Omental fat pad (tissue), 4 donors: ENCODE results near the gene SELPLG. TPM values are rescaled to one million over a fixed set of nuclear protein-coding genes. Genes with fewer than 3 reads are reported as not detected.
"Not testable (repeated sequence)": the region's sequence is repeated elsewhere in the genome, so short reads cannot be mapped to it uniquely, and the experiment has no call there.

ENCODE experiments used
- ATAC-seq: fragments of 150-250 bp; one replicate; pipeline ENCODE4 v1.9.1; 2016; ENCODE audit warnings: mild to moderate bottlenecking, moderate library complexity; ENCODE audit not compliant: low FRiP score
- DNase-seq: peaks from one replicate; pipeline ENCODE4 v3.0.0-alpha.2; 2019; ENCODE audit warnings: low spot score
- total RNA-seq, 4 donors: library from RNA; depleted of rRNA; stranded (reverse); fragments of >200 nt; gene quantifications; one replicate each; pipeline ENCODE4 v1.1.0, GENCODE V29; 2016
- TF ChIP-seq, protein P1 (sequence below), 3 donors: fragments of 450-650 bp; IDR thresholded peaks; one replicate each; pipeline ENCODE4 v1.5.1; 2016 to 2017; ENCODE audit warnings: antibody characterized with exemption in 3 of 3, mild to moderate bottlenecking in 3 of 3, moderate library complexity in 2 of 3

SELPLG gene
- total RNA-seq, 4 donors from 2014 or later: 12.4 to 45.6 (median 18.3) TPM

DNA sequence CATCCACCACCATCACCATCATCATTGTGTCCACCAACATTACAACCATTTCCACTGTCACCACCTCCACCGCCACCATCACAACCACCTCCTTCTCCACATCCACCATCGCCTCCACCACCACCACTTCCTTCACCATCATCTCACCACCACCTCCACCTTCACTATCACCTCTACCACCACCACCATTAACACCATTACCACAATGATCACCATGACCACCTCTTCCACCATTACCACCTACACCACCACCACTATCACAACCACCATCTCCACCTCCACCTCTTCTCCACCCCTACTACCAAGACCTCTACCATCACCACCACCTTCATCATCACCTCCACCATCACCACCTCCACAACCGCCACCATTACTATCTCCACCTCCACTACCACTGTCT lies 54.9 kb downstream of the SELPLG start:
- DNase-seq: no peak
- no peak for ATAC-seq
- TF ChIP-seq, protein P1, sequence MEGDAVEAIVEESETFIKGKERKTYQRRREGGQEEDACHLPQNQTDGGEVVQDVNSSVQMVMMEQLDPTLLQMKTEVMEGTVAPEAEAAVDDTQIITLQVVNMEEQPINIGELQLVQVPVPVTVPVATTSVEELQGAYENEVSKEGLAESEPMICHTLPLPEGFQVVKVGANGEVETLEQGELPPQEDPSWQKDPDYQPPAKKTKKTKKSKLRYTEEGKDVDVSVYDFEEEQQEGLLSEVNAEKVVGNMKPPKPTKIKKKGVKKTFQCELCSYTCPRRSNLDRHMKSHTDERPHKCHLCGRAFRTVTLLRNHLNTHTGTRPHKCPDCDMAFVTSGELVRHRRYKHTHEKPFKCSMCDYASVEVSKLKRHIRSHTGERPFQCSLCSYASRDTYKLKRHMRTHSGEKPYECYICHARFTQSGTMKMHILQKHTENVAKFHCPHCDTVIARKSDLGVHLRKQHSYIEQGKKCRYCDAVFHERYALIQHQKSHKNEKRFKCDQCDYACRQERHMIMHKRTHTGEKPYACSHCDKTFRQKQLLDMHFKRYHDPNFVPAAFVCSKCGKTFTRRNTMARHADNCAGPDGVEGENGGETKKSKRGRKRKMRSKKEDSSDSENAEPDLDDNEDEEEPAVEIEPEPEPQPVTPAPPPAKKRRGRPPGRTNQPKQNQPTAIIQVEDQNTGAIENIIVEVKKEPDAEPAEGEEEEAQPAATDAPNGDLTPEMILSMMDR (IDR thresholded peaks at IDR 0.05): no peak

DNA sequence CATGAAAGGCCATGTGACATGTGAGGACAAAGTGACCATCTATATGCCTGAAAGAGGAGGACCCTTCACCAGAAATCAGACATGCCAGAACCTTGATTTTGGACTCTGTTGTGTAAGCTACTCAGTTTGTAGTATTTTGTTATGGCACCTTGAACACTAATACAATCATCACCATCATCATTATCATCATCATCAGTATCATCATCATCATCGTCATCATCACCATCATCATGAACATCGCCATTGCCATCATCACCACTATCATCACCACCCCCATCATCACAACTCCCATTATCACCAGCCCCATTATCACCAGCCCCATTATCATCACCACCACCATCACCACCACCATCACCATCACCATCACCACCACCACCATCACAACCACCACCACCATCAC lies 55.4 kb downstream of the SELPLG start:
- no peak for ATAC-seq
- DNase-seq: no peak
- TF ChIP-seq, protein P1 (IDR thresholded peaks at IDR 0.05): no peak

DNA sequence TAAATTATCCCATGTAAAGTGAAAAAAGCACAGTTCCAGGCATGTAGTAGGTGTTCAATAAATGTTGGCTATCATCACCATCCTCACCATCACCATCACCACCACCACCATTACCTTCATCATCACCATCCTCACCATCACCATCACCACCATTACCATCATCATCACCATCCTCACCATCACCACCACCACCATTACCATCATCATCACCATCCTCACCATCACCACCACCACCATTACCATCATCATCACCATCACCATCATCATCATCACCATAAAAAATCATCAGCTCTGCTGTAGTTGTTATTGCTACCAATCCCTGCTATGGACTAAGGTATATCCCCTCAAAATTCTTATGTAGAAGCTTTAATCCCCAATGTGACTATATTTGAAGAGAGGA lies 56.2 kb downstream of the SELPLG start:
- ATAC-seq (no peak), DNase-seq (no peak)
- TF ChIP-seq, protein P1 (IDR thresholded peaks at IDR 0.05): no peak

DNA sequence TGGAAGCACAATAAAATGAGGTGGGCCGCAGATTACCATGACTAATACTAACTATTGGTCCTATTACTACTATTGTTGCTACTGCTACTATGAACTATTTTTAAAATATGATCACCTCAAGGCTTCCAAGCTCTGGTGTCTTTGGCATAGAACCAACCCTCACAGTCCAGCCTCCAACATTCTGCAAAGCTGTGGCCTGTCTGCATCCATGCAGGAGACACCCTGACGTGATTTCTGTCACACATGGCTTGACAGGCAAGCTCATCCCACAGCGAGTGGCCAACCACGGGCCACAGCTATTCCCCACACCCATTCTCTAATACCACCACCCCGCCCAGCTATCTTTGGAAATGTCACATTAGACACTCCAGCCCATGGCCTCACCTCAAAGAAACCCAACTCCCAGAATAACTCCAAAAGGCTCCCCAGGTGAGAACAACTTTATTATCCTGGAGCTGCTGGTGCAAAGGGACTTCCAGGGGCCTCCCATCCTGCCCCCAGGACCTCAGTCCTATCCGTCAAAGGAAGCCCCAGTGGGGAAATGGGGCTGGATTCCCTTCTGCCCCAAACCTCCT lies 56.9 kb downstream of the SELPLG start:
- DNase-seq (no peak), ATAC-seq (no peak)
- TF ChIP-seq, protein P1 (IDR thresholded peaks at IDR 0.05): no peak

DNA sequence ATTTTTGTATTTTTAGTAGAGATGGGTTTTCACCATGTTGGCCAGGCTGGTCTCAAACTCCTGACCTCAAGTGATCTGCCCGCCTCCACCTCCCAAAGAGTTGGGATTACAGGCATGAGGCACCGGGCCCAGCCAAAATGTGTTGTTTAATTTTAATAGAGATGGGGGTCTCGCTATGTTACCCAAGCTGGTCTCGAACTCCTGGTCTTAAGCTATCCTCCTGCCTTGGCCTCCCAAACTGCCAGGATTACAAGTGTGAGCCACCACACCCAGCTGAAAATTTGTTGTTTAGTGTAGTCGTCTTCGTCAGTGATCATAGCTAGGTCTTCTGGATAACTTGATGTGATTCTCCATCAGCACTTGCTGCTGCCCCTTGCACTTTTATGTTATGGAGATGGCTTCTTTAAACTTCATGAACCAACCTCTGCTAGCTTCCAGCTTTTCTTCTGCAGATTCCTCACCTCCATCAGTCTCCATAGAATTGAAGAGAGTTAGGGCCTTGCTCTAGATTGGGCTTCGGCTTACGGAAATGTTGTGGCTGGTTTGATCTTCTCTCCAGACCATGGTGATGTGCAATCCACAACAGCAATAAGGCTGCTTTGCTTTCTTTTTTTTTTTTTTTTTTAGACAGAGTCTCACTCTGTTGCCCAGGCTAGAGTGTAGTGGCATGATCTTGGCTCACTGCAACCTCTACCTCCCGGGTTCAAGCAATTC lies 58.3 kb downstream of the SELPLG start:
- ATAC-seq: no peak
- TF ChIP-seq, protein P1 (IDR thresholded peaks at IDR 0.05): no peak
- no peak for DNase-seq

DNA sequence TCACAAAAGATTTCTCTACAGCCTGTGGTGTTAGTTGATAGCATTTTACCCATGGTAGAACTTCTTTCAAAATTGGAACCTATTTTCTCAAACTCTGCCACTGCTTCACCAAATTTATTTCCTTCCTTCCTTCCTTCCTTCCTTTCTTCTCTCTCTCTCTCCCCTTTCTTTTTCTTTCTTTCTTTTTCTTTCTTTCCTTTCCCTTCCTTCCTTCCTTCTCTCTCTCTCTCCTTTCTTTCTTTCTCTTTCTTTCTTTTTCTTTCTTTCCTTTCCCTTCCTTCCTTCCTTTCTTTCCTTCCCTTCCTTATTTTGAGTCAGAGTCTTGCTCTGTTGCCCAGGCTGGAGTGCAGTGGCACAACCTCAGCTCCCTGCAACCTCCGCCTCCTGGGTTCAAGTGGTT lies 59.4 kb downstream of the SELPLG start:
- not testable (repeated sequence) for ATAC-seq, DNase-seq

DNA sequence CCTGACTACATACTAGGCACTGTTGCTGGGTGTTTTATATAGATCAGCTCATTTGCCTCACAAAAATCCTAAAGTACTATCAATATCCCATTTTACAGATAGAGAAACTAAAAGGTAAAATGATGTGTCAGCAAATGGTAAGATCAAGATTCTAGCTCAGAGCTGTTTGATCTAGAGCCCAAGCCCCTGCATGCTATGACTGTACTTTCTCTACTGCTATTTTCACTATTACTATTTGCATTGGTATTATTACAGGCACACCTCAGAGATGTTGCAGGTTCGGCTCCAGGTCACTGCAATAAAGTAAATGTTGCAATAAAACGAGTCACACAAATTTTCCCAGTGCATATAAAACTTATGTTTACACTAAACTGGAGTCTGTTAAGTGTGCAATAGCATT lies 60.4 kb downstream of the SELPLG start:
- TF ChIP-seq, protein P1 (IDR thresholded peaks at IDR 0.05): no peak
- DNase-seq: no peak
- no peak for ATAC-seq
